ENCODE results near the gene OGA.
A peak's percentile ranks its signal among the peaks of the same experiment; 100 is the strongest.
"Not testable (repeated sequence)": the region's sequence is repeated elsewhere in the genome, so short reads cannot be mapped to it uniquely, and the experiment has no call there.

Gene OGA

DNA sequence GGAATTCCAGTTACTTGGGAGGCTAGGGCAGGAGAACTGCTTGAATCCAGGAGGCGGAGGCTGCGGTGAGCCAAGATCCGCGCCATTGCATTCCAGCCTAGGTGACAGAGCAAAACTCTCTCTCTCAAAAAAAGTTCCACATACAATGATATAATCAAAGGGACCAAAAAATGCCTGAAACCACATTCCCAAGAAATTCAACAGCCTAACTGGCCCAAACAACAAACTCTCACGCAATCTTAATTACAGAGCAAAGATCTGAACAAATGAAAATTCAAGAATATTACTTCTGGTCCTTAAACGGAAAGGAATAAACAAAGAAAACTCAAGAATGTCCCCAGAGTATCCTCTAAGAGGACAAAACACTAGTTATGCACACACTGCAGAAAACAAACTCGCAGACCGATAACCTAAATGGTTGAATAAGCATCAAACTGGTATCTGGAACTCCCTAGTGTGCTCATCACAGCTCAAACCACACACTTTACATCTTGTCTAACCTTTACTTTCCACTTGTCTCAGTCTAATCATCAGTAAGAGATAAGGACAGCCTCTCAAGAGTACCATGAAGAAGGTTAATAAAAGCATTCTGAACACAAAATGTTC lies 3.7 kb downstream of the OGA start:
- DNase-seq (ENCODE audit: insufficient read length, low spot score) (no peak), FAIRE-seq (peak; percentile 83)
- TF ChIP-seq TAF1 (IDR thresholded peaks at IDR 0.05; ENCODE audit: low read depth, low read length): no peak
- no peak for TF ChIP-seq POLR2AphosphoS5 (IDR thresholded peaks at IDR 0.05; ENCODE audit: low read depth, low read length)
- no peak for TF ChIP-seq SPI1 (IDR thresholded peaks at IDR 0.05; ENCODE audit: low read depth, low read length)
- no peak for TF ChIP-seq PAX5 (IDR thresholded peaks at IDR 0.05; ENCODE audit: insufficient read depth, low read length, severe bottlenecking)

DNA sequence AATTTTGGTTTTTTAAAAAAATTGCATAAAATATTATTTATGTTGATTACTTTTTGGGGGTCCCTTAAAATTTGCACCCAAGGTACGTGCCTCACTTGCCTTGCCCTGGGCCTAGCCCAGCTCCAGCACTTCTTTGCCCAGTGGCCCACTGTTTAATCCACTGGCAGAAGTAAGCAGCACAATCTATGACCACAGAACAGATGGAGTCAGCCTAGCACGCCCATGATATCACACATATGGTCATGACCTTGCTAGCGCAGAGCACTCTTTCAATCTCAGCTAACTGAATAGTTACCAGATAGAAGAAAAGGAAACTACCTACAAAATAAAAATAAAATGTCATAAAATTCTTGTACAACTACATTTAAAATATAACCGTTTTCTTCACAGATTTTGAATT lies 5.6 kb downstream of the OGA start:
- DNase-seq (ENCODE audit: insufficient read length, low spot score) (no peak), FAIRE-seq (peak; percentile 23)
- TF ChIP-seq PAX5 (IDR thresholded peaks at IDR 0.05; ENCODE audit: insufficient read depth, low read length, severe bottlenecking) (no peak), TAF1 (IDR thresholded peaks at IDR 0.05; ENCODE audit: low read depth, low read length) (no peak), SPI1 (IDR thresholded peaks at IDR 0.05; ENCODE audit: low read depth, low read length) (no peak), POLR2A (IDR thresholded peaks at IDR 0.05; ENCODE audit: low read depth, low read length) (no peak), POLR2AphosphoS5 (IDR thresholded peaks at IDR 0.05; ENCODE audit: low read depth, low read length) (no peak), POU2F2 (IDR thresholded peaks at IDR 0.05; ENCODE audit: low read depth, low read length) (no peak)

DNA sequence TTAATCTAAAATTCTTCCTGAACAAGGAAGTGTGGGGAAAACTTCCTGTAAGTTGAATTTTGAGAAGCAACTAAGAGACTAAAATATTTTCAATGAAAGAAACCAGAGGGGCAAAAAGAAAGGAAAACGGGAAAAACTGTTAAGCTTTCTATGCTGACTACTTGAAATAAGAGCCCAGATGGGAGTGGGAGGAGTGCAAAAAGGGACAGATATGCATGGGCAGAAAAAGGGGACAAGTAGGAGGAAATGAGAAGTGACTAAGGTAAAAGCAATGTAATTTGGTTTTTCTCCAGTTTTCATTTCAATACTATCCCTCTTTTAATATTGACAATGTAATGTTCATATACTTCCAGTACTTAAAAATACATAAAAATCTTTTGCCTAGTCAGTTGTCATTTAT lies 11.1 kb downstream of the OGA start:
- DNase-seq (ENCODE audit: insufficient read length, low spot score) (no peak), FAIRE-seq (no peak)
- no peak for TF ChIP-seq SPI1 (IDR thresholded peaks at IDR 0.05; ENCODE audit: low read depth, low read length)

DNA sequence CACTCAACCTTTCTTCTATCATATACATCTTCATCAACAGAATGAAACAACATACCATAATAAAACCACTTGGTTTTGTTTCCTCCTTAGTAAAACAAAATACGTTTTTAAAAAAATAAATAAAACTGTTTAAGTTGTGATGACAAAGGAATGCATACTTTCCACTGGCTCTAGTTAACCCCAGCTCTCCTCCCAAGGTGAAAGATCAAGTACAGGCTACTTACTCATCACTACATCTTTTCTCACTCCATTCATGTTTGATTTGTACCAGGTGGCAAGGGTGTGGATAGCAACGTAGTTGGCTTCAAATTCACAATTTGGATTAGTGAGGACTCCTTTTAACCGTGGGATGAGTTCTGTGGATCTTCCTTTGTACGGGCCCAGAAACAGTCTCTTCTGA lies 14.7 kb downstream of the OGA start:
- TF ChIP-seq PAX5 (IDR thresholded peaks at IDR 0.05; ENCODE audit: insufficient read depth, low read length, severe bottlenecking) (no peak), POLR2A (IDR thresholded peaks at IDR 0.05; ENCODE audit: low read depth, low read length) (no peak)
- FAIRE-seq: no peak

DNA sequence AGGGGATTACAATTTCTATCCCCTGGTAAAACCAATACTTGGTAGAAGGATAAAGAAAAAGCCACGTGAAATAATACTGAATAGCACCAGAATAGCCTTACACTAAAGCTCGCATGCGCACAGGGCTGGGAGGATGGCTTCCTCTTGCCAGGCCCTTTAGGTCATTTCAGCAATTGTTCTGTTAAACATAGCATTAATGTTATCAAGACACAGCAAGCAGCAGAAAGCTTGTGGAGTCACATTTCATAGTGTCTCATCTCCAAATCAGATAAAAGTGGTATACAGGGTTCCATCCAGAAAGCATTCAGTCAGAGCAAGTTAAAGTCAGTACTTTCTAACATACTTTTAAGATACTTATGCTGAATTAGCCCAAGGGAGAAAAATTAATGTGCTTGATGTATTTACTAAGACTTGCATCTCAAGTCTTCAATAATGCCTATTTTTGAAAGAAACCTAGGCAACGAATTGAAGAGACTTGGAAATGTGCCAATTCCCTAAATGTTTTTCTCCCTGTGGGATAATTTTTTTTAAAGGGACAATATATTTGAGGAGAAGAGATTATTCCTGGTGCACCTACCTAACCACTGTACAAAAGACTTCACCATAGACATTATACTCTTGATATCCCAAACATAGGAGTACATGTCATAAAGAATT lies 20.7 kb downstream of the OGA start:
- peak; percentile 47 for FAIRE-seq
- TF ChIP-seq POU2F2 (IDR thresholded peaks at IDR 0.05; ENCODE audit: low read depth, low read length) (no peak), PAX5 (IDR thresholded peaks at IDR 0.05; ENCODE audit: insufficient read depth, low read length, severe bottlenecking) (no peak), TAF1 (IDR thresholded peaks at IDR 0.05; ENCODE audit: low read depth, low read length) (no peak), SPI1 (IDR thresholded peaks at IDR 0.05; ENCODE audit: low read depth, low read length) (no peak), POLR2AphosphoS5 (IDR thresholded peaks at IDR 0.05; ENCODE audit: low read depth, low read length) (no peak)
- no peak for DNase-seq (ENCODE audit: insufficient read length, low spot score)

More for the DNA sequence above, 14.7 kb downstream of the OGA start:
- DNase-seq (ENCODE audit: insufficient read length, low spot score): no peak

DNA sequence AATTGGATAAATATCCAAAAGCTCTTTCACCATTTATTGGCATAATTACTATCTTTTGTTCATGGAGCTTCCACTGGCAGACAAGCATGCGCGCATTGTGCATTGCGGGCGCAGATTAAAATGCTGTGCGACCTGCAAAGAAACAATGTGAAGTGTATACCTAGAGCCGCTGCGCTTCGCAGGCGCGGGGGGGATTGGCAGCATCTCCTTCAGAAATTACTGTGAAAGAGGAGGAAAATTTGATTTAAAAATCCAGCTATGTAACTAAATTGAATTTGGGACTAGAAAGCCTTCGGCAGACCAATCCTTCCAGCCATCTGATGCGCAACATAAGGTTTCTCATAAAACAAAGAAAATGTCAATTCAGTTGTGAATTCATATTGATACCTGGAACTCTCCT lies 24.7 kb downstream of the OGA start:
- TF ChIP-seq SPI1 (IDR thresholded peaks at IDR 0.05; ENCODE audit: low read depth, low read length) (no peak), POLR2A (IDR thresholded peaks at IDR 0.05; ENCODE audit: low read depth, low read length) (no peak), POU2F2 (IDR thresholded peaks at IDR 0.05; ENCODE audit: low read depth, low read length) (no peak), TAF1 (IDR thresholded peaks at IDR 0.05; ENCODE audit: low read depth, low read length) (no peak), POLR2AphosphoS5 (IDR thresholded peaks at IDR 0.05; ENCODE audit: low read depth, low read length) (no peak), PAX5 (IDR thresholded peaks at IDR 0.05; ENCODE audit: insufficient read depth, low read length, severe bottlenecking) (no peak)
- DNase-seq (ENCODE audit: insufficient read length, low spot score): no peak
- FAIRE-seq: no peak

GRCh38 chr10:101789686-101790085 lies 28.6 kb downstream of the OGA start:
- FAIRE-seq: no peak
- TF ChIP-seq PAX5 (IDR thresholded peaks at IDR 0.05; ENCODE audit: insufficient read depth, low read length, severe bottlenecking) (no peak), TAF1 (IDR thresholded peaks at IDR 0.05; ENCODE audit: low read depth, low read length) (no peak), POLR2AphosphoS5 (IDR thresholded peaks at IDR 0.05; ENCODE audit: low read depth, low read length) (no peak), POLR2A (IDR thresholded peaks at IDR 0.05; ENCODE audit: low read depth, low read length) (no peak), SPI1 (IDR thresholded peaks at IDR 0.05; ENCODE audit: low read depth, low read length) (no peak), POU2F2 (IDR thresholded peaks at IDR 0.05; ENCODE audit: low read depth, low read length) (no peak)
- no peak for DNase-seq (ENCODE audit: insufficient read length, low spot score)

DNA sequence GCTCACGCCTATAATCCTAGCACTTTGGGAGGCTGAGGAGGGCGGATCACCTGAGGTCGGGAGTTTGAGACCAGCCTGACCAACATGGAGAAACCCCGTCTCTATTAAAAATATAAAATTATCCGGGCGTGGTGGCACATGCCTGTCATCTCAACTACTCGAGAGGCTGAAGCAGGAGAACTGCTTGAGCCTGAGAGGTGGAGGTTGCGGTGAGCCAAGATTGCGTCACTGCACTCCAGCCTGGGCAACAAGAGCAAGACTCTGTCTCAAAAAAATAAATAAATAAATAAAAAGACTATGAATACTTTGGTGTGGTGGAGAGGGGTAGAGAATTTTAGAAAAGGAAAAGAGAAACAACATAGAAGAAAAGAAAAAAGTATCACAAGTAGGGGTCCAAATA lies 29.0 kb downstream of the OGA start:
- DNase-seq (ENCODE audit: insufficient read length, low spot score); FAIRE-seq: not testable (repeated sequence)

- no peak for DNase-seq (ENCODE audit: insufficient read length, low spot score)
- no peak for TF ChIP-seq PAX5 (IDR thresholded peaks at IDR 0.05; ENCODE audit: insufficient read depth, low read length, severe bottlenecking)
- TF ChIP-seq TAF1 (IDR thresholded peaks at IDR 0.05; ENCODE audit: low read depth, low read length): no peak
- TF ChIP-seq POU2F2 (IDR thresholded peaks at IDR 0.05; ENCODE audit: low read depth, low read length): no peak
- TF ChIP-seq POLR2AphosphoS5 (IDR thresholded peaks at IDR 0.05; ENCODE audit: low read depth, low read length): no peak
- TF ChIP-seq POLR2A (IDR thresholded peaks at IDR 0.05; ENCODE audit: low read depth, low read length): no peak
- no peak for TF ChIP-seq SPI1 (IDR thresholded peaks at IDR 0.05; ENCODE audit: low read depth, low read length)
- no peak for FAIRE-seq
Observed at GRCh38 chr10:101785801-101786200, 32.4 kb downstream of the OGA start.

- DNase-seq (ENCODE audit: insufficient read length, low spot score) (no peak), FAIRE-seq (no peak)
- TF ChIP-seq POLR2A (IDR thresholded peaks at IDR 0.05; ENCODE audit: low read depth, low read length) (no peak), POLR2AphosphoS5 (IDR thresholded peaks at IDR 0.05; ENCODE audit: low read depth, low read length) (peak; percentile 56; the same call in 1 of the 2 replicates), POU2F2 (IDR thresholded peaks at IDR 0.05; ENCODE audit: low read depth, low read length) (no peak), SPI1 (IDR thresholded peaks at IDR 0.05; ENCODE audit: low read depth, low read length) (no peak)
Observed at GRCh38 chr10:101784558-101784957, 33.7 kb downstream of the OGA start.

- TF ChIP-seq POLR2A (IDR thresholded peaks at IDR 0.05; ENCODE audit: low read depth, low read length): no peak
- TF ChIP-seq POLR2AphosphoS5 (IDR thresholded peaks at IDR 0.05; ENCODE audit: low read depth, low read length): peak; percentile 65; the same call in 1 of the 2 replicates
- FAIRE-seq: no peak
- no peak for DNase-seq (ENCODE audit: insufficient read length, low spot score)
Observed at GRCh38 chr10:101783736-101784118, 34.5 kb downstream of the OGA start.

Data from GM12891 (cell line).